Nephron progenitor cell (in vitro differentiated cells): ENCODE results near the gene DMWD.
A peak's percentile ranks its signal among the peaks of the same experiment; 100 is the strongest.

Experiments
- DNase-seq: peaks from one replicate; pipeline ENCODE4 v3.0.0; 2021
- H3K27ac Mint-ChIP-seq: 2 replicates; pipeline ENCODE4 v1.8.0; 2021; ENCODE audit warnings: mild to moderate bottlenecking, moderate library complexity, mixed read lengths
- H3K27me3 Mint-ChIP-seq: 2 replicates; pipeline ENCODE4 v1.8.0; 2021; ENCODE audit warnings: mild to moderate bottlenecking, low read depth, mixed read lengths; ENCODE audit not compliant: poor library complexity
- H3K36me3 Mint-ChIP-seq: 2 replicates; pipeline ENCODE4 v1.8.0; 2021; ENCODE audit warnings: low read depth, mixed read lengths
- H3K4me1 Mint-ChIP-seq: 2 replicates; pipeline ENCODE4 v1.8.0; 2021; ENCODE audit warnings: mixed read lengths
- H3K4me3 Mint-ChIP-seq: 2 replicates; pipeline ENCODE4 v1.8.0; 2021; ENCODE audit warnings: mild to moderate bottlenecking, moderate library complexity, mixed read lengths
- H3K9me3 Mint-ChIP-seq: 2 replicates; pipeline ENCODE4 v1.8.0; 2021; ENCODE audit warnings: mild to moderate bottlenecking, moderate library complexity, mixed read lengths
- TF ChIP-seq, protein P1 (sequence below): fragments of 200-600 bp; sonication (generic); IDR thresholded peaks from 2 replicates; pipeline ENCODE4 v1.5.0; 2021; ENCODE audit warnings: antibody characterized with exemption

DMWD gene

DNA sequence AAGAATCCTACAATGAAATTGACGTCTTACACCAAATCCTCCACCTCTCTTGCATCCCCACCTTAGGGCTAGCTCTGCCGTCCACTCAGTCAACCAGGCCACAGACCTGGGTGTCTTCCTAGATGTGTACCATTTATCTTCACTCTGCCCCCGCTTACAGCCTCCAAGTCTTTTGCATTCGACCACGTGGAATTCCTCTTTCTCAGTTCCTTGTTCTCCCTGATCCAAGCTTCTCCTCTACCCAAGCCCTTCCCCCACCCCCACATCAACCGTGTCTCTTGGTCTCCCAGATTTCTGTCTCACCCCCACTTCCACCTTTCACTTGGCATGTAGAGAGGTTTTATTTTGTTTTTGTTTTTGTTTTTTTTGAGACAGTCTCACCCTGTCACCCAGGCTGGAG lies 1.2 kb upstream of the DMWD start:
- no peaks in the 10 kb centered on the region for H3K9me3 Mint-ChIP-seq
- TF ChIP-seq, protein P1, sequence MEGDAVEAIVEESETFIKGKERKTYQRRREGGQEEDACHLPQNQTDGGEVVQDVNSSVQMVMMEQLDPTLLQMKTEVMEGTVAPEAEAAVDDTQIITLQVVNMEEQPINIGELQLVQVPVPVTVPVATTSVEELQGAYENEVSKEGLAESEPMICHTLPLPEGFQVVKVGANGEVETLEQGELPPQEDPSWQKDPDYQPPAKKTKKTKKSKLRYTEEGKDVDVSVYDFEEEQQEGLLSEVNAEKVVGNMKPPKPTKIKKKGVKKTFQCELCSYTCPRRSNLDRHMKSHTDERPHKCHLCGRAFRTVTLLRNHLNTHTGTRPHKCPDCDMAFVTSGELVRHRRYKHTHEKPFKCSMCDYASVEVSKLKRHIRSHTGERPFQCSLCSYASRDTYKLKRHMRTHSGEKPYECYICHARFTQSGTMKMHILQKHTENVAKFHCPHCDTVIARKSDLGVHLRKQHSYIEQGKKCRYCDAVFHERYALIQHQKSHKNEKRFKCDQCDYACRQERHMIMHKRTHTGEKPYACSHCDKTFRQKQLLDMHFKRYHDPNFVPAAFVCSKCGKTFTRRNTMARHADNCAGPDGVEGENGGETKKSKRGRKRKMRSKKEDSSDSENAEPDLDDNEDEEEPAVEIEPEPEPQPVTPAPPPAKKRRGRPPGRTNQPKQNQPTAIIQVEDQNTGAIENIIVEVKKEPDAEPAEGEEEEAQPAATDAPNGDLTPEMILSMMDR = no peak
- H3K4me3 Mint-ChIP-seq = peak overlapping the region; percentile 37
- peaks cover 20% of the 10 kb centered on the region for H3K36me3 Mint-ChIP-seq
- H3K4me1 Mint-ChIP-seq = peaks cover 38% of the 10 kb centered on the region
- H3K27ac Mint-ChIP-seq = no peak overlapping the region
- H3K27me3 Mint-ChIP-seq = peaks cover 17% of the 10 kb centered on the region
- no peak for DNase-seq

DNA sequence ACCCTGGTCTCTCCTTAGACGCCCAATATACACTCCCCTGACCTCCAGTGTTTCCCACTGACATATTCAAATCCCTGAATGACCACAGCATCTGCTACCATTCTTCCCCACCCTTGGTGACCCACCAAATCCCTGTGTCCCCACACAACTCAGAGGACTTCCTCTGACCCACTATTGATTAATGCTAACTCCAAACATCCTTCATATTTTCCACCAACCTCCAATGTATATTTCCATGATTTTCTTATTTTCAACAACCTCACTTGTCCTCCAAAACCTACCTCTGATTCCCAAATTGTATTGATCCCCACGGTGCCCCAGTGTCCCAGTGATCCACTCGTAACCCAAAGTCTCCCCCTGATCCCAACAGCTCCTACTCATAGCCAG lies 526 bp upstream of the DMWD start:
- Mint-ChIP-seq H3K27me3 (peaks cover 12% of the 10 kb centered on the region), H3K36me3 (peaks cover 27% of the 10 kb centered on the region), H3K27ac (peak overlapping the region; percentile 97), H3K4me3 (peak overlapping the region; percentile 77), H3K9me3 (no peaks in the 10 kb centered on the region), H3K4me1 (peaks cover 36% of the 10 kb centered on the region)
- DNase-seq = no peak
- TF ChIP-seq, protein P1 = no peak

DNA sequence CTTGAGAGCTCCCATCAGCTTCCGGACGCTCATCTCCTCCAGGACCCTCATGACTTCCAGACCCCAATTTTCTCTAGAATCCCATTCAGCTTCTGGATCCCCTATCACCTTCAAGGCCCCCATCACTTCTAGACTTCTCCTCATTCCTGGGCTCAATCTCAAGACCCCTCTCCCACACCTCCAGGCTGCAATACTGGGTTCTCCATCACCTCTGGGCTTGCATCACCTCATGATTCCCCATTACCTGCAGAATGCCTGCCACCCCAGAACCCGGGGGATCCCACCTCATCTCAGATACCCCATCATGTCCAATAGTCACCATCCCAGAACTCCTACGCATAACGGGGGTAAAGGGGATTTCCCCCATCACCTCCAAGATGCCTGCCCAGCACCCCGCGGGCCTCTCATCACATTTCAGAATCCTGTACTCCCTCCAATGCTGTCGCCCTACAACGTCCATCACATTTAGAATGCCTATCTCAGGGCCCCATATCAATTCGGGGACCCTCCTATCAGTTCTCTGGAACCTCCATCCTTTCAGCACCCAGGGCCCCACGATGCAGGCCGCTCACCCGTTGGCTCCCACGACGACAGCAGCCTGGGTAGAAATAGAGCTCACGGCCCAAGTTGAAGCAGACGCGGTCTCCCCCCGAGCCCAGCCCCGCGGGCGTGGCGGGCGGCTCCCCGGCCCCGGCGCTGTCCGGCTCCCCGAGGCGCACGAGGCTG lies 738 bp downstream of the DMWD start:
- Mint-ChIP-seq H3K4me1 (peaks cover 36% of the 10 kb centered on the region), H3K27ac (peak overlapping the region; percentile 50), H3K4me3 (peak overlapping the region; percentile 98), H3K27me3 (peaks cover 9% of the 10 kb centered on the region), H3K9me3 (no peaks in the 10 kb centered on the region), H3K36me3 (peaks cover 38% of the 10 kb centered on the region)
- TF ChIP-seq, protein P1 = no peak
- DNase-seq = no peak

DNA sequence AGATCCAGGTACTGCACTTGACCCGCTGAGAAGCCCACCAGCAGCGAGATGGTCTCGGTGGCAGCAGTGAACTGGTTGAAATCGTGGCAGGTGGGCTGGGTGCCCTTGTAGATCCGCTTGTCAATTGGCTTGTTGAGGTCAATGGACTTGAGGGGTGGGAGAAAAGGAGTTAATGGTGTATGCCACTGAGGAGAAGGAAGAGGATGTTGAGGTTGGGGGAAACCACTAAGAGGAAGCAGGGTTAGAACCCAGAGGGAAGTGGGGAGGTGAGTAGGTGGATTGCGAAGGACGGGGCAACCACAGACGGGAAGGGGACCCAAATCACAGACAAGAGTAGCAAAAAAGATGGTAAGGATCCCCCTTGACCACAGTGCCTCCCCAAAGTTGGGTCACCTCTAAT lies 1.7 kb downstream of the DMWD start:
- Mint-ChIP-seq H3K27ac (no peak overlapping the region), H3K4me3 (peak overlapping the region; percentile 98), H3K36me3 (peaks cover 38% of the 10 kb centered on the region)

DNA sequence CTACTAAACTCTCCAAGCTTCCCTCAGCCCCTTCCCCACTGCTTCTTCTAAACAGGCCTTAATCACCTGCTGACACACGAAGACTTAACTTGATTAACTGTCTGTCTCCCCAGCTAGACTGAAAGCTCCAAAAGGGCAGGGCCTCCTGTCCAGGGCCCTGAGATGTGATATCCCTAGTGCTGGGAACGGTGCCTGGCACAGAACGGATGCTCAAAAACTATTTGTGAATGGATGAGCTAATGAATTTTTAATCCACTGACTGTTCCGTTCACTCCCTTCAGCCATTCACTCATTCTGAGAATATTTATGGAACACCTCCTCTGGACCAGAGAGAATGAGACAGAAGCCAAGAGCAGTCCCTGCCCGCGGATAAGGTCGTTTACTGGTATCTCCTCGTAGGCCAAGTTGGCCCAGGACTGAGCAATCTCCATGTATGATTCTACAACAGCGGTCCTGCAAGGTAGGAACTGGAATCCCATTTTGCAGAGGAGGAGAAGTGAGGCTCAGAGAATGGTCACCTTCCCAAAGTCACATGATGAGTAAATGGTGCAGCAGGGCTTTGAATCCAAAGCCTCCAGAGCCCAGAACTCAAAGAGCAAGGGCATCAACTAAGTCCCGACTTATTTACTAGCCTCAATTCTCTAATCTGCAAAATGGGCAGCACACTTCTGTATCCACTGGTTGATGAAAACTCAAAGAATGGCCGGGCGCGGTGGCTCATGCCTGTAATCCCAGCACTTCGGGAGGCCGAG lies 3.4 kb downstream of the DMWD start:
- Mint-ChIP-seq H3K36me3 (peaks cover 38% of the 10 kb centered on the region), H3K27me3 (peaks cover 9% of the 10 kb centered on the region), H3K27ac (peak overlapping the region; percentile 58), H3K9me3 (no peaks in the 10 kb centered on the region), H3K4me1 (peaks cover 35% of the 10 kb centered on the region), H3K4me3 (no peak overlapping the region)
- TF ChIP-seq, protein P1 = no peak
- no peak for DNase-seq

More for the DNA sequence above, 1.7 kb downstream of the DMWD start:
- no peak for DNase-seq
- H3K4me1 Mint-ChIP-seq = peaks cover 36% of the 10 kb centered on the region
- H3K9me3 Mint-ChIP-seq = no peaks in the 10 kb centered on the region
- H3K27me3 Mint-ChIP-seq = peaks cover 9% of the 10 kb centered on the region
- TF ChIP-seq, protein P1 = no peak
